Measurements from ENCODE around the gene SNX5. TPM values are rescaled to one million over a fixed set of nuclear protein-coding genes. Genes with fewer than 3 reads are reported as not detected.

The SNX5 gene
- total and polyA plus RNA-seq, 2 of the 13 experiments (the other 11 are each of a cell fraction or from before 2014, with no cell fraction given) = 664 to 1,040 TPM

- TF ChIP-seq, protein P1, sequence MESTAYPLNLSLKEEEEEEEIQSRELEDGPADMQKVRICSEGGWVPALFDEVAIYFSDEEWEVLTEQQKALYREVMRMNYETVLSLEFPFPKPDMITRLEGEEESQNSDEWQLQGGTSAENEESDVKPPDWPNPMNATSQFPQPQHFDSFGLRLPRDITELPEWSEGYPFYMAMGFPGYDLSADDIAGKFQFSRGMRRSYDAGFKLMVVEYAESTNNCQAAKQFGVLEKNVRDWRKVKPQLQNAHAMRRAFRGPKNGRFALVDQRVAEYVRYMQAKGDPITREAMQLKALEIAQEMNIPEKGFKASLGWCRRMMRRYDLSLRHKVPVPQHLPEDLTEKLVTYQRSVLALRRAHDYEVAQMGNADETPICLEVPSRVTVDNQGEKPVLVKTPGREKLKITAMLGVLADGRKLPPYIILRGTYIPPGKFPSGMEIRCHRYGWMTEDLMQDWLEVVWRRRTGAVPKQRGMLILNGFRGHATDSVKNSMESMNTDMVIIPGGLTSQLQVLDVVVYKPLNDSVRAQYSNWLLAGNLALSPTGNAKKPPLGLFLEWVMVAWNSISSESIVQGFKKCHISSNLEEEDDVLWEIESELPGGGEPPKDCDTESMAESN (CRISPR knock-in tag; conservative IDR thresholded peaks at IDR 0.05) = no peak
- TF ChIP-seq ZNF329 (CRISPR knock-in tag; IDR thresholded peaks at IDR 0.05; ENCODE audit: low read depth) (no peak), ZFP36 (IDR thresholded peaks at IDR 0.05; ENCODE audit: borderline replicate concordance, low read depth, low read length, partially characterized antibody) (no peak), SMARCC2 (IDR thresholded peaks at IDR 0.05) (no peak), SAFB2 (CRISPR knock-in tag; IDR thresholded peaks at IDR 0.05; ENCODE audit: borderline replicate concordance, low read depth) (no peak), LRRFIP1 (CRISPR knock-in tag; conservative IDR thresholded peaks at IDR 0.05) (no peak), ELF3 (CRISPR knock-in tag; IDR thresholded peaks at IDR 0.05) (0 out of 2 replicates have a peak, but pooled peaks have one; percentile 17), ZNF850 (CRISPR knock-in tag; conservative IDR thresholded peaks at IDR 0.05) (no peak), RXRB (CRISPR knock-in tag; IDR thresholded peaks at IDR 0.05; ENCODE audit: borderline replicate concordance) (0 out of 2 replicates have a peak, but pooled peaks have one; percentile 4), SSRP1 (CRISPR knock-in tag; IDR thresholded peaks at IDR 0.05) (no peak), RFX1 (IDR thresholded peaks at IDR 0.05) (no peak), ZMYM2 (CRISPR knock-in tag; IDR thresholded peaks at IDR 0.05) (no peak), ZNF687 (CRISPR knock-in tag; IDR thresholded peaks at IDR 0.05) (no peak), GATA4 (IDR thresholded peaks at IDR 0.05; ENCODE audit: borderline replicate concordance, low read depth) (no peak)
- TF ChIP-seq, protein P2, sequence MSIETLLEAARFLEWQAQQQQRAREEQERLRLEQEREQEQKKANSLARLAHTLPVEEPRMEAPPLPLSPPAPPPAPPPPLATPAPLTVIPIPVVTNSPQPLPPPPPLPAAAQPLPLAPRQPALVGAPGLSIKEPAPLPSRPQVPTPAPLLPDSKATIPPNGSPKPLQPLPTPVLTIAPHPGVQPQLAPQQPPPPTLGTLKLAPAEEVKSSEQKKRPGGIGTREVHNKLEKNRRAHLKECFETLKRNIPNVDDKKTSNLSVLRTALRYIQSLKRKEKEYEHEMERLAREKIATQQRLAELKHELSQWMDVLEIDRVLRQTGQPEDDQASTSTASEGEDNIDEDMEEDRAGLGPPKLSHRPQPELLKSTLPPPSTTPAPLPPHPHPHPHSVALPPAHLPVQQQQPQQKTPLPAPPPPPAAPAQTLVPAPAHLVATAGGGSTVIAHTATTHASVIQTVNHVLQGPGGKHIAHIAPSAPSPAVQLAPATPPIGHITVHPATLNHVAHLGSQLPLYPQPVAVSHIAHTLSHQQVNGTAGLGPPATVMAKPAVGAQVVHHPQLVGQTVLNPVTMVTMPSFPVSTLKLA (IDR thresholded peaks at IDR 0.05) = no peak
- TF ChIP-seq, protein P3, sequence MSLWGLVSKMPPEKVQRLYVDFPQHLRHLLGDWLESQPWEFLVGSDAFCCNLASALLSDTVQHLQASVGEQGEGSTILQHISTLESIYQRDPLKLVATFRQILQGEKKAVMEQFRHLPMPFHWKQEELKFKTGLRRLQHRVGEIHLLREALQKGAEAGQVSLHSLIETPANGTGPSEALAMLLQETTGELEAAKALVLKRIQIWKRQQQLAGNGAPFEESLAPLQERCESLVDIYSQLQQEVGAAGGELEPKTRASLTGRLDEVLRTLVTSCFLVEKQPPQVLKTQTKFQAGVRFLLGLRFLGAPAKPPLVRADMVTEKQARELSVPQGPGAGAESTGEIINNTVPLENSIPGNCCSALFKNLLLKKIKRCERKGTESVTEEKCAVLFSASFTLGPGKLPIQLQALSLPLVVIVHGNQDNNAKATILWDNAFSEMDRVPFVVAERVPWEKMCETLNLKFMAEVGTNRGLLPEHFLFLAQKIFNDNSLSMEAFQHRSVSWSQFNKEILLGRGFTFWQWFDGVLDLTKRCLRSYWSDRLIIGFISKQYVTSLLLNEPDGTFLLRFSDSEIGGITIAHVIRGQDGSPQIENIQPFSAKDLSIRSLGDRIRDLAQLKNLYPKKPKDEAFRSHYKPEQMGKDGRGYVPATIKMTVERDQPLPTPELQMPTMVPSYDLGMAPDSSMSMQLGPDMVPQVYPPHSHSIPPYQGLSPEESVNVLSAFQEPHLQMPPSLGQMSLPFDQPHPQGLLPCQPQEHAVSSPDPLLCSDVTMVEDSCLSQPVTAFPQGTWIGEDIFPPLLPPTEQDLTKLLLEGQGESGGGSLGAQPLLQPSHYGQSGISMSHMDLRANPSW (CRISPR knock-in tag; IDR thresholded peaks at IDR 0.05; ENCODE audit: borderline replicate concordance) = no peak
These were observed 76.2 kb downstream of the SNX5 start (continued) for GRCh38 chr20:17892189-17892938.
